HepG2 (cell line): ENCODE data around the gene ATG2A. TPM values are rescaled to one million over a fixed set of nuclear protein-coding genes. Genes with fewer than 3 reads are reported as not detected.

ENCODE experiments used
- HMG20A ChIP-seq: IDR thresholded peaks from 2 replicates; pipeline ENCODE4 v1.6.1; 2016; ENCODE audit warnings: borderline replicate concordance
- KDM5B ChIP-seq: sonication (generic); formaldehyde crosslinking; IDR thresholded peaks from 2 replicates; pipeline ENCODE4 v1.4.0; 2020; ENCODE audit warnings: missing genetic modification reagents, mild to moderate bottlenecking, borderline replicate concordance
- SP2 ChIP-seq: sonication (generic); formaldehyde crosslinking; IDR thresholded peaks from 2 replicates; pipeline ENCODE4 v1.5.1; 2020; ENCODE audit warnings: mild to moderate bottlenecking, missing genetic modification reagents
- SUZ12 ChIP-seq: fragments of 150-350 bp; IDR thresholded peaks from 2 replicates; pipeline ENCODE4 v1.6.1; 2014; ENCODE audit warnings: low read depth, low read length
- TP53 ChIP-seq: sonication (generic); formaldehyde crosslinking; conservative IDR thresholded peaks from 2 replicates; pipeline ENCODE4 v1.4.0; 2020; ENCODE audit warnings: missing genetic modification reagents
- ZBTB4 ChIP-seq: sonication (generic); formaldehyde crosslinking; IDR thresholded peaks from 2 replicates; pipeline ENCODE4 v1.4.0; 2020; ENCODE audit warnings: missing genetic modification reagents, mild to moderate bottlenecking, borderline replicate concordance
- ZBTB46 ChIP-seq: sonication (generic); formaldehyde crosslinking; IDR thresholded peaks from 2 replicates; pipeline ENCODE4 v1.4.0; 2020; ENCODE audit warnings: mild to moderate bottlenecking, missing genetic modification reagents, borderline replicate concordance
- ZNF24 ChIP-seq: fragments of 450-650 bp; IDR thresholded peaks from 2 replicates; pipeline ENCODE4 v1.6.1; 2017; ENCODE audit warnings: antibody characterized with exemption, mild to moderate bottlenecking
- ZNF382 ChIP-seq: sonication (generic); formaldehyde crosslinking; IDR thresholded peaks from 2 replicates; pipeline ENCODE4 v1.5.0; 2020; ENCODE audit warnings: missing genetic modification reagents, mild to moderate bottlenecking, borderline replicate concordance
- ZNF407 ChIP-seq: sonication (generic); formaldehyde crosslinking; IDR thresholded peaks from one replicate; pipeline ENCODE4 v1.5.1; 2020; ENCODE audit warnings: mild to moderate bottlenecking, missing genetic modification reagents; ENCODE audit errors: not compliant biosample characterization
- ZNF441 ChIP-seq: sonication (generic); formaldehyde crosslinking; IDR thresholded peaks from 2 replicates; pipeline ENCODE4 v1.7.0; 2021; ENCODE audit warnings: missing genetic modification reagents, borderline replicate concordance
- polyA plus RNA-seq, 8 experiments: library from polyadenylated mRNA; depleted of rRNA in 3 of 8; stranded (reverse) in 7 of 8; unstranded in 1 of 8; fragments of >200 nt; fragmentation: Illumina TruSeq in 4 of 8; extraction: Trizol in 4 of 8; gene quantifications; 2 replicates each; pipeline versions ENCODE4 v1.2.1 to v1.2.3, GENCODE V29; 2011 to 2016; ENCODE audit warnings: low read depth in 4 of 8, missing spikeins in 1 of 8, mixed read lengths in 1 of 8; ENCODE audit not compliant: insufficient read depth in 1 of 8
- total RNA-seq, 5 experiments: library from RNA; depleted of rRNA; stranded (reverse); fragments of >200 nt; fragmentation: Illumina TruSeq; extraction: Trizol; gene quantifications; 2 replicates each; pipeline ENCODE4 v1.2.3, GENCODE V29; 2016; ENCODE audit warnings: low read depth in 1 of 5

Gene ATG2A
- total and polyA plus RNA-seq, 2 of the 13 experiments (the other 11 are each of a cell fraction or from before 2014, with no cell fraction given), result 6.7 to 8.0 TPM

- TF ChIP-seq ZNF407 (CRISPR knock-in tag), result no peak
- peak; percentile 81; the same call in 1 of the 2 replicates for TF ChIP-seq ZNF441 (CRISPR knock-in tag)
- no peak for TF ChIP-seq ZBTB46 (CRISPR knock-in tag)
- no peak; the same call in 1 of the 2 replicates for TF ChIP-seq KDM5B (CRISPR knock-in tag)
- no peak for TF ChIP-seq ZNF24
- TF ChIP-seq ZNF382 (CRISPR knock-in tag), result no peak
- TF ChIP-seq TP53, result no peak; the same call in 1 of the 2 replicates
- TF ChIP-seq SUZ12, result no peak
- TF ChIP-seq ZBTB4 (CRISPR knock-in tag), result no peak; the same call in 1 of the 2 replicates
- TF ChIP-seq SP2 (CRISPR knock-in tag), result peak; percentile 36
- no peak; the same call in 1 of the 2 replicates for TF ChIP-seq HMG20A (CRISPR knock-in tag)
These were observed 23.6 kb downstream of the ATG2A start (continued) for GRCh38 chr11:64893194-64894069.
